SU-DHL-6 (cell line): ENCODE data around the gene PTP4A1.

Source experiments
- EZH2phosphoT487 ChIP-seq: fragments of 200-600 bp; sonication (generic), shearing (Covaris generic); conservative IDR thresholded peaks from 2 replicates; pipeline ENCODE4 v1.6.1; 2018; ENCODE audit warnings: mild to moderate bottlenecking, antibody characterized with exemption, low read length, moderate library complexity, mixed read lengths
- TF ChIP-seq, protein P1 (sequence below): fragments of 200-600 bp; sonication (generic); IDR thresholded peaks from one replicate; pipeline ENCODE4 v1.5.1; 2017; ENCODE audit warnings: antibody characterized with exemption, mild to moderate bottlenecking, low read length, moderate library complexity; ENCODE audit not compliant: insufficient read depth, poor library complexity, severe bottlenecking

DNA sequence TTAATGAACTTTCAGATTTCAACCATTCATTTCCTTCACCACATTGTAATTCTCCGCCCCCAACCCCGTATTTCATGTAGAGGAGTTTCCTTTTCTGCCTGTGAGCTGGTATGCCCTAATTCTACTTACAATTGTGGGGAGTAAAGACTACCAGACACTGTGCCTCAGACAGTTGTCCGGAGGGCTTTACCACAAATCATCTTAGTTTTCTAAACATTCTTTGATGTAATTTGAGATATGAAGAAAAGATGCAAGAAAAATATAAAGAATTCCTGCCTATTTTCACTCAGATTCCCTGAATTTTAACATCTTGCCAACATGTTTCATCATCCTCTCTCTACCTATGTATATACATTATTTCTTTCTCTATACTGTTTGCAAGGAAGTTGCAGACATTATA is 28.3 kb upstream of the PTP4A1 start:
- TF ChIP-seq, protein P1, sequence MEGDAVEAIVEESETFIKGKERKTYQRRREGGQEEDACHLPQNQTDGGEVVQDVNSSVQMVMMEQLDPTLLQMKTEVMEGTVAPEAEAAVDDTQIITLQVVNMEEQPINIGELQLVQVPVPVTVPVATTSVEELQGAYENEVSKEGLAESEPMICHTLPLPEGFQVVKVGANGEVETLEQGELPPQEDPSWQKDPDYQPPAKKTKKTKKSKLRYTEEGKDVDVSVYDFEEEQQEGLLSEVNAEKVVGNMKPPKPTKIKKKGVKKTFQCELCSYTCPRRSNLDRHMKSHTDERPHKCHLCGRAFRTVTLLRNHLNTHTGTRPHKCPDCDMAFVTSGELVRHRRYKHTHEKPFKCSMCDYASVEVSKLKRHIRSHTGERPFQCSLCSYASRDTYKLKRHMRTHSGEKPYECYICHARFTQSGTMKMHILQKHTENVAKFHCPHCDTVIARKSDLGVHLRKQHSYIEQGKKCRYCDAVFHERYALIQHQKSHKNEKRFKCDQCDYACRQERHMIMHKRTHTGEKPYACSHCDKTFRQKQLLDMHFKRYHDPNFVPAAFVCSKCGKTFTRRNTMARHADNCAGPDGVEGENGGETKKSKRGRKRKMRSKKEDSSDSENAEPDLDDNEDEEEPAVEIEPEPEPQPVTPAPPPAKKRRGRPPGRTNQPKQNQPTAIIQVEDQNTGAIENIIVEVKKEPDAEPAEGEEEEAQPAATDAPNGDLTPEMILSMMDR = no peak
- no peak for TF ChIP-seq EZH2phosphoT487
